Spleen (tissue), 11 donors: Measurements from ENCODE around the gene C2orf15. TPM values are rescaled to one million over a fixed set of nuclear protein-coding genes. Genes with fewer than 3 reads are reported as not detected.
"Not testable (repeated sequence)": the region's sequence is repeated elsewhere in the genome, so short reads cannot be mapped to it uniquely, and the experiment has no call there.

Experiments
- DNase-seq: peaks from one replicate; pipeline ENCODE4 v3.0.0-alpha.2; 2020
- H3K27ac ChIP-seq, 8 donors: fragments of 200-600 bp; sonication (generic) in 7 of 8; 1 replicate in 4 of 8; 2 replicates in 4 of 8; pipeline versions ENCODE4 v1.5.0 to v1.8.0; 2016 to 2021; ENCODE audit warnings: inconsistent platforms in 4 of 8, mild to moderate bottlenecking in 4 of 8, moderate library complexity in 1 of 8
- H3K27me3 ChIP-seq, 7 donors: fragments of 200-600 bp; sonication (generic) in 6 of 7; replicated peaks in 1 of 7; 1 replicate in 4 of 7; 2 replicates in 3 of 7; pipeline versions ENCODE4 v1.5.0 to v1.8.0; 2016 to 2021; ENCODE audit warnings: inconsistent platforms in 3 of 7, mild to moderate bottlenecking in 1 of 7
- H3K36me3 ChIP-seq, 6 donors: fragments of 200-600 bp; sonication (generic) in 5 of 6; 1 replicate in 4 of 6; 2 replicates in 2 of 6; pipeline versions ENCODE4 v1.5.0 to v1.8.0; 2016 to 2021; ENCODE audit warnings: inconsistent platforms in 2 of 6
- H3K4me1 ChIP-seq, 6 donors: fragments of 200-600 bp; sonication (generic) in 5 of 6; 1 replicate in 3 of 6; 2 replicates in 3 of 6; pipeline versions ENCODE4 v1.5.0 to v1.8.0; 2016 to 2021; ENCODE audit warnings: inconsistent platforms in 3 of 6
- H3K4me3 ChIP-seq, 8 donors: fragments of 200-600 bp; sonication (generic) in 7 of 8; 1 replicate in 4 of 8; 2 replicates in 4 of 8; pipeline versions ENCODE4 v1.5.0 to v1.8.0; 2016 to 2021; ENCODE audit warnings: inconsistent platforms in 4 of 8, mild to moderate bottlenecking in 4 of 8, moderate library complexity in 2 of 8
- H3K9me3 ChIP-seq, 8 donors: fragments of 200-600 bp; sonication (generic) in 7 of 8; 1 replicate in 4 of 8; 2 replicates in 4 of 8; pipeline versions ENCODE4 v1.5.0 to v1.8.0; 2016 to 2021; ENCODE audit warnings: inconsistent platforms in 4 of 8
- POLR2A ChIP-seq, 3 donors: fragments of 450-650 bp; IDR thresholded peaks; one replicate each; pipeline ENCODE4 v1.5.1; 2017; ENCODE audit warnings: antibody characterized with exemption in 3 of 3, mild to moderate bottlenecking in 1 of 3
- POLR2AphosphoS5 ChIP-seq, 3 donors: sonication (generic); formaldehyde crosslinking; IDR thresholded peaks; one replicate each; pipeline ENCODE4 v1.5.1; 2017; ENCODE audit warnings: antibody characterized with exemption in 3 of 3
- WGBS, 5 donors: extraction: QIAGEN DNeasy Blood & Tissue Kit in 3 of 5; methylation state at CpG; one replicate each; pipeline versions ENCODE4 v1.1.5 to v1.1.7; 2013 to 2018; 5-methylcytosine and 5-hydroxymethylcytosine counted together
- intact Hi-C: fragments of 100-400 bp; cut with DNase I; formaldehyde crosslinking; loops from one replicate; pipeline ENCODE4 v1.15.0; 2023; ENCODE audit warnings: low total_unique reads
- polyA plus RNA-seq, 3 donors: library from polyadenylated mRNA; stranded (reverse); fragments of 200-250 nt; gene quantifications; one replicate each; pipeline ENCODE4 v1.2.1, GENCODE V29; 2013
- total RNA-seq, 7 donors: library from RNA; depleted of rRNA in 3 of 7; stranded (reverse); fragments of >200 nt in 3 of 7; fragmentation: NEBNext Ultra II Directional in 4 of 7; extraction: Animal tissue kit (Norgen Biotek cat#: 25700) in 4 of 7; gene quantifications; one replicate each; pipeline versions ENCODE4 v1.1.0 to v1.2.1, GENCODE V29; 2016 to 2021
- TF ChIP-seq, protein P1 (sequence below), 11 experiments: fragments of 200-600 bp in 7 of 11; fragments of 450-650 bp in 4 of 11; sonication (generic) in 4 of 11; IDR thresholded peaks in 8 of 11; conservative IDR thresholded peaks in 3 of 11; 1 replicate in 7 of 11; 2 replicates in 4 of 11; pipeline versions ENCODE4 v1.4.0 to v1.8.0; 2016 to 2021; ENCODE audit warnings: antibody characterized with exemption in 11 of 11, inconsistent platforms in 4 of 11, mild to moderate bottlenecking in 1 of 11
- donor health status: healthy with polysubstance abuse.
- donor health status: DM: no; HTN: no; CAD: no; lungs with moderate emphysema.
- donor health status: DM: no; HTN: no; CAD: no.
- donor health status: Bipolar disorder and iron deficiency.
- donor health status: healthy.
- donor health status: DM: no; HTN: no; CAD: no.
- donor health status: DM: yes; HTN: yes; CAD: no.

Gene C2orf15
- total and polyA plus RNA-seq, 10 donors = 0.52 to 2.4 (median 1.4) TPM

DNA sequence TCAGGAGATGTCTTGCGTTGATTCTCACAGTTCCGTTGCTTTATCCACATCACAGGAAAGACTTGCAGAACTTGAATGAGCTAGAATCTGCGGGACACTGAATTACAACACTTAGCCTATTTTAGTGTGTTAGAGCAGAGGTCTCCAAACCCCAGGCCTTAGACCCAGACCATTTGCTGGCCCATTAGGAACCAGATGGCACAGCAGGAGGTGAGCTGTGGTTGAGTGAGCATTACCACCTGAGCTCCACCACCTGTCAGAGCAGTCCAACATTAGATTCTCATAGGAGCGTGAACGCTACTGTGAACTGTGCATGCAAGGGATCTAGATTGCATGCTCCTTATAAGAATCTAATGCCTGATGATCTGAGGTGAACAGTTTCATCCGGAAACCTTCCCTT lies 43.3 kb downstream of the C2orf15 start:
- intact Hi-C loops = loop anchor here (10.0 kb wide), 1 partner anchor 150 kb away; the partner anchor contains the start of genes EIF5B and TXNDC9
- no peak for DNase-seq

DNA sequence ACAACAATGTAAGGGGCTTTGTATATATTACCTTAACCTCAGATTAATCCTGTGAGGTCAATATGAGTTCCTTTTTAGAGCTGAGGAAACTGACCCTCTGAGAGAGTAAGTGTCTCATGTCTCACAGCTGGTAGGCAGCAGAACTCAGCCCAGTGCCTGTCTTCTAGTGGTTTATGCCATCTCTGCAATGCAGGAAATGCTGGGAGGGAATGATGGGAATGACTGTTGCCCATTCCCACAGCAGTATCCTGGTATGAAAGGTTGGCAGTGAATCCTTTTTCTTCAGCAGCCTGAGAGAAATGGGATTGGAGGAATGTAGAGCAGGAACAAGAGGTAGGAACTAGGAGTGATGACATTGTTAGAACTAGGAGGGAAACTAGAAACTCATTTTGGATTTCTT lies 45.5 kb downstream of the C2orf15 start:
- H3K4me3 ChIP-seq = no peak overlapping the region
- no peaks in the 10 kb centered on the region for H3K9me3 ChIP-seq
- no peaks in the 10 kb centered on the region for H3K27me3 ChIP-seq
- no peak for DNase-seq
- H3K4me1 ChIP-seq = peaks cover 5 to 38% (median 25%) of the 10 kb centered on the region in 6 donors
- peaks cover 0 to 61% (median 19%) of the 10 kb centered on the region in 6 donors for H3K36me3 ChIP-seq
- intact Hi-C loops = loop anchor here (10.0 kb wide), 1 partner anchor 148 kb away; the partner anchor contains the start of genes EIF5B and TXNDC9
- H3K27ac ChIP-seq = no peak overlapping the region
- no peak for TF ChIP-seq POLR2A (IDR thresholded peaks at IDR 0.05)

More for the DNA sequence above, 43.3 kb downstream of the C2orf15 start:
- Histone ChIP-seq H3K27ac (no peak overlapping the region), H3K27me3 (no peaks in the 10 kb centered on the region), H3K4me1 (peaks cover 15 to 55% (median 39%) of the 10 kb centered on the region in 6 donors), H3K9me3 (no peaks in the 10 kb centered on the region), H3K4me3 (no peak overlapping the region), H3K36me3 (peaks cover 0 to 39% (median 13%) of the 10 kb centered on the region in 6 donors)
- TF ChIP-seq POLR2AphosphoS5 (IDR thresholded peaks at IDR 0.05) = no peak
- TF ChIP-seq POLR2A (IDR thresholded peaks at IDR 0.05) = no peak
- TF ChIP-seq, protein P1, sequence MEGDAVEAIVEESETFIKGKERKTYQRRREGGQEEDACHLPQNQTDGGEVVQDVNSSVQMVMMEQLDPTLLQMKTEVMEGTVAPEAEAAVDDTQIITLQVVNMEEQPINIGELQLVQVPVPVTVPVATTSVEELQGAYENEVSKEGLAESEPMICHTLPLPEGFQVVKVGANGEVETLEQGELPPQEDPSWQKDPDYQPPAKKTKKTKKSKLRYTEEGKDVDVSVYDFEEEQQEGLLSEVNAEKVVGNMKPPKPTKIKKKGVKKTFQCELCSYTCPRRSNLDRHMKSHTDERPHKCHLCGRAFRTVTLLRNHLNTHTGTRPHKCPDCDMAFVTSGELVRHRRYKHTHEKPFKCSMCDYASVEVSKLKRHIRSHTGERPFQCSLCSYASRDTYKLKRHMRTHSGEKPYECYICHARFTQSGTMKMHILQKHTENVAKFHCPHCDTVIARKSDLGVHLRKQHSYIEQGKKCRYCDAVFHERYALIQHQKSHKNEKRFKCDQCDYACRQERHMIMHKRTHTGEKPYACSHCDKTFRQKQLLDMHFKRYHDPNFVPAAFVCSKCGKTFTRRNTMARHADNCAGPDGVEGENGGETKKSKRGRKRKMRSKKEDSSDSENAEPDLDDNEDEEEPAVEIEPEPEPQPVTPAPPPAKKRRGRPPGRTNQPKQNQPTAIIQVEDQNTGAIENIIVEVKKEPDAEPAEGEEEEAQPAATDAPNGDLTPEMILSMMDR (IDR thresholded peaks at IDR 0.05 in 8 of 11, conservative IDR thresholded peaks at IDR 0.05 in 3 of 11) = no peak
- WGBS, 5 donors = 62 to 88% (median 80%) methylated on average over 6 of the region's 6 CpGs

DNA sequence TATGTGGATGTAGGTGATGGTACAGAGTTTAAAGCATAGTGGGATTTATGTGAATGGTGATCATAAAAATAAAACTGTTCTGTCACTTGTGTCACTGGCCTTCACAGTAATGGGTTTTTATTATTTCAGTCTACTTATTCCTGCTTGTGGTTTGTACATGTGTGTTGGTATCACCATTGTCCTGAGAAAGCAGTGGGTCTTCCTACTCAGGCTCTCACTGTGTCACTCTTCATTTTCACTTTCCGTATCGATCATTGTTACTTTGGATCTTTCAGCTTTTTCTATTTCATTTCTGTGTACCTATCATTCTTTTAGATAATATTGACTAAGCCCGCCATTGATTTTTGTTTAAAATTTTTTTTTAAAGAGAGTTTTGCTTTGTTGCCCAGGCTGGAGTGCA lies 46.9 kb downstream of the C2orf15 start:
- Histone ChIP-seq H3K4me3 (no peak overlapping the region), H3K27ac (no peak overlapping the region), H3K36me3 (peaks cover 0 to 75% (median 27%) of the 10 kb centered on the region in 6 donors), H3K27me3 (no peaks in the 10 kb centered on the region), H3K4me1 (peaks cover 0 to 24% (median 13%) of the 10 kb centered on the region in 6 donors), H3K9me3 (peaks cover 0 to 4% (median 0%) of the 10 kb centered on the region in 8 donors)
- DNase-seq = no peak
- 93 to 99% (median 94%) methylated on average over 3 of the region's 3 CpGs for WGBS, 5 donors
- intact Hi-C loops = loop anchor here (10.0 kb wide), 1 partner anchor 146 kb away; the partner anchor contains the start of genes EIF5B and TXNDC9
- no peak for TF ChIP-seq POLR2AphosphoS5 (IDR thresholded peaks at IDR 0.05)
- TF ChIP-seq POLR2A (IDR thresholded peaks at IDR 0.05) = no peak
- TF ChIP-seq, protein P1 (IDR thresholded peaks at IDR 0.05 in 8 of 11, conservative IDR thresholded peaks at IDR 0.05 in 3 of 11) = no peak

GRCh38 chr2:99190548-99190947 lies 49.0 kb downstream of the C2orf15 start:
- Histone ChIP-seq H3K9me3 (peaks cover 0 to 4% (median 0%) of the 10 kb centered on the region in 8 donors), H3K4me3 (no peak overlapping the region), H3K4me1 (peaks cover 0 to 3% (median 0%) of the 10 kb centered on the region in 6 donors), H3K27ac (no peak overlapping the region), H3K27me3 (no peaks in the 10 kb centered on the region), H3K36me3 (peaks cover 0 to 97% (median 39%) of the 10 kb centered on the region in 6 donors)
- intact Hi-C loops = no loop called here
- WGBS, 5 donors = 79 to 93% (median 91%) methylated on average over 1 of the region's 1 CpG
- DNase-seq = no peak
- TF ChIP-seq POLR2AphosphoS5 (IDR thresholded peaks at IDR 0.05) (no peak), POLR2A (IDR thresholded peaks at IDR 0.05) (no peak)
- TF ChIP-seq, protein P1 (IDR thresholded peaks at IDR 0.05 in 8 of 11, conservative IDR thresholded peaks at IDR 0.05 in 3 of 11) = no peak

DNA sequence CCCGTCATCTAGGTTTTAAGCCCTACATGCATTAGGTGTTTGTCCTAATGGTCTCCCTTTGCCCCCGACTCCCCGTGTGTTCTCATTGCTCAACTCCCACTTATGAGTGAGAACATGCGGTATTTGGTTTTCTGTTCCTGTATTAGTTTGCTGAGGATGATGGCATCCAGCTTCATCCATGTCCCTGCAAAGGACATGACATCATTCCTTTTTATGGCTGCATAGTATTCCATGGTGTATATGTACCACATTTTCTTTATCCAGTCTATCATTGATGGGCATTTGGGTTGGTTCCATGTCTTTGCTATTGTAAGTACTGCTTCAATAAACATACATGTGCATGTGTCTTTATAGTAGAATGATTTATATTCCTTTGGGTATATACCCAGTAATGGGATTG lies 50.9 kb downstream of the C2orf15 start:
- H3K4me3 ChIP-seq, H3K9me3 ChIP-seq, H3K4me1 ChIP-seq, H3K27ac ChIP-seq, H3K27me3 ChIP-seq, DNase-seq, intact Hi-C loops: not testable (repeated sequence)
- WGBS, 5 donors = 98 to 100% (median 100%) methylated on average over 4 of the region's 4 CpGs
- peaks cover 0 to 100% (median 55%) of the 10 kb centered on the region in 6 donors for H3K36me3 ChIP-seq
